ENCODE measurements around the gene NCAPG2.
"Not testable (repeated sequence)": the region's sequence is repeated elsewhere in the genome, so short reads cannot be mapped to it uniquely, and the experiment has no call there.

The NCAPG2 gene

GRCh38 chr7:158626289-158626688 lies 78.3 kb downstream of the NCAPG2 start:
- not testable (repeated sequence) for DNase-seq (ENCODE audit: low read depth)

- DNase-seq (ENCODE audit: low read depth) = no peak
Observed at GRCh38 chr7:158623241-158623640, 81.4 kb downstream of the NCAPG2 start.

GRCh38 chr7:158620839-158621441 lies 83.7 kb downstream of the NCAPG2 start:
- DNase-seq (ENCODE audit: low read depth) = no peak

- DNase-seq (ENCODE audit: low read depth) = no peak
Observed at GRCh38 chr7:158620418-158620817, 84.2 kb downstream of the NCAPG2 start.

- DNase-seq (ENCODE audit: low read depth) = no peak
Observed at GRCh38 chr7:158618745-158619140, 85.9 kb downstream of the NCAPG2 start.

- DNase-seq (ENCODE audit: low read depth) = no peak
Observed at GRCh38 chr7:158617737-158618128, 86.9 kb downstream of the NCAPG2 start.

- no peak for DNase-seq (ENCODE audit: low read depth)
Observed at GRCh38 chr7:158616050-158616449, 88.6 kb downstream of the NCAPG2 start.

- DNase-seq (ENCODE audit: low read depth) = no peak
Observed at GRCh38 chr7:158614700-158615099, 89.9 kb downstream of the NCAPG2 start.

GRCh38 chr7:158613481-158613880 lies 91.1 kb downstream of the NCAPG2 start:
- no peak for DNase-seq (ENCODE audit: low read depth)

GRCh38 chr7:158612546-158612945 lies 92.1 kb downstream of the NCAPG2 start:
- no peak for DNase-seq (ENCODE audit: low read depth)

GRCh38 chr7:158611541-158611940 lies 93.1 kb downstream of the NCAPG2 start:
- DNase-seq (ENCODE audit: low read depth) = no peak

GRCh38 chr7:158609313-158609974 lies 95.2 kb downstream of the NCAPG2 start:
- no peak for DNase-seq (ENCODE audit: low read depth)

- no peak for DNase-seq (ENCODE audit: low read depth)
Observed at GRCh38 chr7:158607563-158607962, 97.0 kb downstream of the NCAPG2 start.

- no peak for DNase-seq (ENCODE audit: low read depth)
Observed at GRCh38 chr7:158606671-158607424, 97.8 kb downstream of the NCAPG2 start.

GRCh38 chr7:158606129-158606528 lies 98.5 kb downstream of the NCAPG2 start:
- DNase-seq (ENCODE audit: low read depth) = no peak

- no peak for DNase-seq (ENCODE audit: low read depth)
Observed at GRCh38 chr7:158603773-158604755, 100.5 kb downstream of the NCAPG2 start.

- DNase-seq (ENCODE audit: low read depth) = no peak
Observed at GRCh38 chr7:158602905-158603772, 101.5 kb downstream of the NCAPG2 start.

- DNase-seq (ENCODE audit: low read depth) = no peak
Observed at GRCh38 chr7:158602041-158602440, 102.6 kb downstream of the NCAPG2 start.

GRCh38 chr7:158601090-158601489 lies 103.5 kb downstream of the NCAPG2 start:
- DNase-seq (ENCODE audit: low read depth) = no peak

- no peak for DNase-seq (ENCODE audit: low read depth)
Observed at GRCh38 chr7:158596745-158597144, 107.9 kb downstream of the NCAPG2 start.

GRCh38 chr7:158596309-158596708 lies 108.3 kb downstream of the NCAPG2 start:
- no peak for DNase-seq (ENCODE audit: low read depth)

All from stimulated activated CD8-positive, alpha-beta memory T cell treated with anti-CD3 and anti-CD28 coated beads, Interleukin-4, amount 100 ng/mL, for 24 hours (primary cell).